ENCODE data around the gene GK2.

The GK2 gene

DNA sequence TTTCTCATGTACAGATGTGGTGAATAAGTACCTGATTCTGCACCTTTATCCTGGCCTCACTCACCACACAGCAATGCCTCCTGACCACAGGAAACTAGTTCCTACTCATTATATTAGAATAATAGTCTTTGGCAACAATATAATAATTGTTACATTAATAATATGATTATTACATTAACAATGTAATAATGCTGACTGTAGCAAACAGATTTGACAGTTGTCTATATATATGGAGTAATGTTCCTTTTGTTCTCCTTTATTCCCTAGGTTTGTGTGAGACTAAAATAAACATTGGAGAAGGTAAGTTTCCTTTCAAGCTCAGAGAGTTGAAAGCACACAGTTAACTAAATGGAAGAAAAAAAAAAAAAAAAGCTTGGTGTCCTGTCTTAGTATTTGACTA lies 41.6 kb downstream of the GK2 start:
- Histone ChIP-seq H3K36me3 (ENCODE audit: control insufficient read depth in 2 of 2, insufficient read depth in 1 of 2, low read length in 2 of 2) (no peaks in the 10 kb centered on the region), H3K4me3 (ENCODE audit: low read depth, low read length) (no peak overlapping the region), H3K27ac (ENCODE audit: extremely low read depth, low read depth, low read length) (no peak overlapping the region), H3K9me3 (ENCODE audit: control insufficient read depth, insufficient read depth, low read depth, low read length) (no peaks in the 10 kb centered on the region), H3K4me1 (ENCODE audit: control insufficient read depth, insufficient read depth, low read length) (no peaks in the 10 kb centered on the region)
- no peak for TF ChIP-seq ZNF558 (tag by site-specific recombination; IDR thresholded peaks at IDR 0.05)
- TF ChIP-seq ZNF114 (tag by site-specific recombination; IDR thresholded peaks at IDR 0.05) = no peak
- TF ChIP-seq ZBTB8A (tag by site-specific recombination; IDR thresholded peaks at IDR 0.05) = no peak
- TF ChIP-seq ZNF214 (tag by site-specific recombination; IDR thresholded peaks at IDR 0.05; ENCODE audit: borderline replicate concordance) = no peak
- TF ChIP-seq, protein P1, sequence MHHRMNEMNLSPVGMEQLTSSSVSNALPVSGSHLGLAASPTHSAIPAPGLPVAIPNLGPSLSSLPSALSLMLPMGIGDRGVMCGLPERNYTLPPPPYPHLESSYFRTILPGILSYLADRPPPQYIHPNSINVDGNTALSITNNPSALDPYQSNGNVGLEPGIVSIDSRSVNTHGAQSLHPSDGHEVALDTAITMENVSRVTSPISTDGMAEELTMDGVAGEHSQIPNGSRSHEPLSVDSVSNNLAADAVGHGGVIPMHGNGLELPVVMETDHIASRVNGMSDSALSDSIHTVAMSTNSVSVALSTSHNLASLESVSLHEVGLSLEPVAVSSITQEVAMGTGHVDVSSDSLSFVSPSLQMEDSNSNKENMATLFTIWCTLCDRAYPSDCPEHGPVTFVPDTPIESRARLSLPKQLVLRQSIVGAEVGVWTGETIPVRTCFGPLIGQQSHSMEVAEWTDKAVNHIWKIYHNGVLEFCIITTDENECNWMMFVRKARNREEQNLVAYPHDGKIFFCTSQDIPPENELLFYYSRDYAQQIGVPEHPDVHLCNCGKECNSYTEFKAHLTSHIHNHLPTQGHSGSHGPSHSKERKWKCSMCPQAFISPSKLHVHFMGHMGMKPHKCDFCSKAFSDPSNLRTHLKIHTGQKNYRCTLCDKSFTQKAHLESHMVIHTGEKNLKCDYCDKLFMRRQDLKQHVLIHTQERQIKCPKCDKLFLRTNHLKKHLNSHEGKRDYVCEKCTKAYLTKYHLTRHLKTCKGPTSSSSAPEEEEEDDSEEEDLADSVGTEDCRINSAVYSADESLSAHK (tag by site-specific recombination; IDR thresholded peaks at IDR 0.05) = no peak
- TF ChIP-seq, protein P2, sequence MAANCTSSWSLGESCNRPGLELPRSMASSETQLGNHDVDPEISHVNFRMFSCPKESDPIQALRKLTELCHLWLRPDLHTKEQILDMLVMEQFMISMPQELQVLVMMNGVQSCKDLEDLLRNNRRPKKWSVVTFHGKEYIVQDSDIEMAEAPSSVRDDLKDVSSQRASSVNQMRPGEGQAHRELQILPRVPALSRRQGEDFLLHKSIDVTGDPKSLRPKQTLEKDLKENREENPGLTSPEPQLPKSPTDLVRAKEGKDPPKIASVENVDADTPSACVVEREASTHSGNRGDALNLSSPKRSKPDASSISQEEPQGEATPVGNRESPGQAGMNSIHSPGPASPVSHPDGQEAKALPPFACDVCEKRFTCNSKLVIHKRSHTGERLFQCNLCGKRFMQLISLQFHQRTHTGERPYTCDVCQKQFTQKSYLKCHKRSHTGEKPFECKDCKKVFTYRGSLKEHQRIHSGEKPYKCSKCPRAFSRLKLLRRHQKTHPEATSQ (tag by site-specific recombination; IDR thresholded peaks at IDR 0.05) = no peak
- TF ChIP-seq ZNF132 (tag by site-specific recombination; IDR thresholded peaks at IDR 0.05; ENCODE audit: borderline replicate concordance) = no peak
- no peak for TF ChIP-seq TRIM28 (IDR thresholded peaks at IDR 0.05; ENCODE audit: borderline replicate concordance, low read length)
- no peak for TF ChIP-seq KLF16 (tag by site-specific recombination; IDR thresholded peaks at IDR 0.05)
- TF ChIP-seq, protein P3, sequence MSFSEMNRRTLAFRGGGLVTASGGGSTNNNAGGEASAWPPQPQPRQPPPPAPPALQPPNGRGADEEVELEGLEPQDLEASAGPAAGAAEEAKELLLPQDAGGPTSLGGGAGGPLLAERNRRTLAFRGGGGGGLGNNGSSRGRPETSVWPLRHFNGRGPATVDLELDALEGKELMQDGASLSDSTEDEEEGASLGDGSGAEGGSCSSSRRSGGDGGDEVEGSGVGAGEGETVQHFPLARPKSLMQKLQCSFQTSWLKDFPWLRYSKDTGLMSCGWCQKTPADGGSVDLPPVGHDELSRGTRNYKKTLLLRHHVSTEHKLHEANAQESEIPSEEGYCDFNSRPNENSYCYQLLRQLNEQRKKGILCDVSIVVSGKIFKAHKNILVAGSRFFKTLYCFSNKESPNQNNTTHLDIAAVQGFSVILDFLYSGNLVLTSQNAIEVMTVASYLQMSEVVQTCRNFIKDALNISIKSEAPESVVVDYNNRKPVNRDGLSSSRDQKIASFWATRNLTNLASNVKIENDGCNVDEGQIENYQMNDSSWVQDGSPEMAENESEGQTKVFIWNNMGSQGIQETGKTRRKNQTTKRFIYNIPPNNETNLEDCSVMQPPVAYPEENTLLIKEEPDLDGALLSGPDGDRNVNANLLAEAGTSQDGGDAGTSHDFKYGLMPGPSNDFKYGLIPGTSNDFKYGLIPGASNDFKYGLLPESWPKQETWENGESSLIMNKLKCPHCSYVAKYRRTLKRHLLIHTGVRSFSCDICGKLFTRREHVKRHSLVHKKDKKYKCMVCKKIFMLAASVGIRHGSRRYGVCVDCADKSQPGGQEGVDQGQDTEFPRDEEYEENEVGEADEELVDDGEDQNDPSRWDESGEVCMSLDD (tag by site-specific recombination; IDR thresholded peaks at IDR 0.05) = no peak
- TF ChIP-seq ZNF843 (tag by site-specific recombination; IDR thresholded peaks at IDR 0.05) = no peak
- TF ChIP-seq, protein P4, sequence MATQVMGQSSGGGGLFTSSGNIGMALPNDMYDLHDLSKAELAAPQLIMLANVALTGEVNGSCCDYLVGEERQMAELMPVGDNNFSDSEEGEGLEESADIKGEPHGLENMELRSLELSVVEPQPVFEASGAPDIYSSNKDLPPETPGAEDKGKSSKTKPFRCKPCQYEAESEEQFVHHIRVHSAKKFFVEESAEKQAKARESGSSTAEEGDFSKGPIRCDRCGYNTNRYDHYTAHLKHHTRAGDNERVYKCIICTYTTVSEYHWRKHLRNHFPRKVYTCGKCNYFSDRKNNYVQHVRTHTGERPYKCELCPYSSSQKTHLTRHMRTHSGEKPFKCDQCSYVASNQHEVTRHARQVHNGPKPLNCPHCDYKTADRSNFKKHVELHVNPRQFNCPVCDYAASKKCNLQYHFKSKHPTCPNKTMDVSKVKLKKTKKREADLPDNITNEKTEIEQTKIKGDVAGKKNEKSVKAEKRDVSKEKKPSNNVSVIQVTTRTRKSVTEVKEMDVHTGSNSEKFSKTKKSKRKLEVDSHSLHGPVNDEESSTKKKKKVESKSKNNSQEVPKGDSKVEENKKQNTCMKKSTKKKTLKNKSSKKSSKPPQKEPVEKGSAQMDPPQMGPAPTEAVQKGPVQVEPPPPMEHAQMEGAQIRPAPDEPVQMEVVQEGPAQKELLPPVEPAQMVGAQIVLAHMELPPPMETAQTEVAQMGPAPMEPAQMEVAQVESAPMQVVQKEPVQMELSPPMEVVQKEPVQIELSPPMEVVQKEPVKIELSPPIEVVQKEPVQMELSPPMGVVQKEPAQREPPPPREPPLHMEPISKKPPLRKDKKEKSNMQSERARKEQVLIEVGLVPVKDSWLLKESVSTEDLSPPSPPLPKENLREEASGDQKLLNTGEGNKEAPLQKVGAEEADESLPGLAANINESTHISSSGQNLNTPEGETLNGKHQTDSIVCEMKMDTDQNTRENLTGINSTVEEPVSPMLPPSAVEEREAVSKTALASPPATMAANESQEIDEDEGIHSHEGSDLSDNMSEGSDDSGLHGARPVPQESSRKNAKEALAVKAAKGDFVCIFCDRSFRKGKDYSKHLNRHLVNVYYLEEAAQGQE (tag by site-specific recombination; IDR thresholded peaks at IDR 0.05) = no peak
- no peak for TF ChIP-seq KLF8 (tag by site-specific recombination; IDR thresholded peaks at IDR 0.05)
- TF ChIP-seq ZNF394 (tag by site-specific recombination; IDR thresholded peaks at IDR 0.05; ENCODE audit: borderline replicate concordance) = no peak
- ChIA-PET POLR2A (no interaction called here), CTCF (interaction anchor here (0.6 kb wide), 1 partner anchor 209 kb away, joined by 4 read pairs; no protein-coding TSS in a partner anchor)

DNA sequence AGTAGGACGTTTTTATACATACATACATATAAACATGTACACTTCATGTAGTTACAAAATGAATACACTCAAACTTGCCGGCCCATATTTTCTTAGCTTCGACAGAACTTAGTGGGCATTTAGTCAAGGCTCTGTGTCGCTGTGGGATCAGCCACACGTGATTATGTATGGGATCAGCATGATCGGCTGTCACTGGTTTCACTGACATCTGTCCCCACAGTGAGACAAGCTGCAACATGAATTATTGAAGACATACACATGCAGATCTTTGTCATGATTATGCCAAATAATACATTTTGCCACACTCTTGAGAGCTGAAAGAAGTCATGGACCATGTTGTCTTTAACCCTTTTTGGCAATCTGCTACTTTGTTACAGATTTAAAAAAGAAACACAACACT lies 44.0 kb downstream of the GK2 start:
- ChIA-PET POLR2A (no interaction called here), CTCF (no interaction called here)
- Histone ChIP-seq H3K4me1 (ENCODE audit: control insufficient read depth, insufficient read depth, low read length) (no peaks in the 10 kb centered on the region), H3K4me3 (ENCODE audit: low read depth, low read length) (no peak overlapping the region), H3K36me3 (ENCODE audit: control insufficient read depth in 2 of 2, insufficient read depth in 1 of 2, low read length in 2 of 2) (no peaks in the 10 kb centered on the region), H3K27ac (ENCODE audit: extremely low read depth, low read depth, low read length) (no peak overlapping the region), H3K9me3 (ENCODE audit: control insufficient read depth, insufficient read depth, low read depth, low read length) (no peaks in the 10 kb centered on the region)
- no peak for TF ChIP-seq ZNF169 (tag by site-specific recombination; IDR thresholded peaks at IDR 0.05)
- TF ChIP-seq ZNF202 (tag by site-specific recombination; IDR thresholded peaks at IDR 0.05; ENCODE audit: borderline replicate concordance) = no peak
- TF ChIP-seq ZNF426 (tag by site-specific recombination; IDR thresholded peaks at IDR 0.05) = no peak

Measured in HEK293 (cell line).